ENCODE measurements around the gene IFIH1. TPM values are rescaled to one million over a fixed set of nuclear protein-coding genes. Genes with fewer than 3 reads are reported as not detected.

IFIH1 gene
- total RNA-seq, 2 experiments from 2014 or later, result 28.7 to 29.1 TPM

DNA sequence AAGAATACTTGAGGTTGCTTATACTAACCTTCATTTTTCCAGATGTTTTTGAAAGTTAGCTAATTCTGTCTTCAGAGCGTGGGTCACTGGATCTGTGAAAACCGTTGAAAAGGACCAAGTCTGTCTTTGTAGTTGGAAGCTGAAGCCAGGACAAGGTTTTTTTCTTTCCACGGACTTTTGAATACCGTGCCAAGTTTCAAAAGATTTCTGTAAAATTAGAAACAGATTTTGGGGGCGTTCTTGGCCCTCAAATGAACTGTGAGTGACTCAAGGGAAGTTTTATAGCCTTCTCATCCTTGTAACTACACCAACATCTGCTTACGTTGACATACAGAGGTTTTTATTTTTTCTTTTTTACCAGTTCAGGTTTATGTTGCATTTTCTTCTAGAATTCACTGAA, 75.2 kb downstream of the IFIH1 start, which contains the start of gene FAP:
TSS of gene FAP (minus strand) at position 152 of the 400 bp plus-strand sequence. CDS start at position 34, 118 bp downstream.
- H3K4me1 Mint-ChIP-seq (ENCODE audit: low read depth), result no peaks in the 10 kb centered on the region
- ChIA-PET CTCF (interaction anchor here (0.7 to 4.1 kb wide), 3 partner anchors 11 to 23 kb away, joined by 3 to 29 read pairs (median 10); no protein-coding TSS in a partner anchor), POLR2A (no interaction called here)
- intact Hi-C loops (cut with micrococcal nuclease), result no loop called here
- no peak within 1 kb of the TSS for H3K4me3 Mint-ChIP-seq
- no peak for ATAC-seq
- peaks cover 17% of the 10 kb centered on the region for H3K27me3 Mint-ChIP-seq
- H3K36me3 Mint-ChIP-seq (ENCODE audit: low read depth), result no peaks in the 10 kb centered on the region
- H3K27ac Mint-ChIP-seq, result no peak within 1 kb of the TSS
- TF ChIP-seq, protein P1, sequence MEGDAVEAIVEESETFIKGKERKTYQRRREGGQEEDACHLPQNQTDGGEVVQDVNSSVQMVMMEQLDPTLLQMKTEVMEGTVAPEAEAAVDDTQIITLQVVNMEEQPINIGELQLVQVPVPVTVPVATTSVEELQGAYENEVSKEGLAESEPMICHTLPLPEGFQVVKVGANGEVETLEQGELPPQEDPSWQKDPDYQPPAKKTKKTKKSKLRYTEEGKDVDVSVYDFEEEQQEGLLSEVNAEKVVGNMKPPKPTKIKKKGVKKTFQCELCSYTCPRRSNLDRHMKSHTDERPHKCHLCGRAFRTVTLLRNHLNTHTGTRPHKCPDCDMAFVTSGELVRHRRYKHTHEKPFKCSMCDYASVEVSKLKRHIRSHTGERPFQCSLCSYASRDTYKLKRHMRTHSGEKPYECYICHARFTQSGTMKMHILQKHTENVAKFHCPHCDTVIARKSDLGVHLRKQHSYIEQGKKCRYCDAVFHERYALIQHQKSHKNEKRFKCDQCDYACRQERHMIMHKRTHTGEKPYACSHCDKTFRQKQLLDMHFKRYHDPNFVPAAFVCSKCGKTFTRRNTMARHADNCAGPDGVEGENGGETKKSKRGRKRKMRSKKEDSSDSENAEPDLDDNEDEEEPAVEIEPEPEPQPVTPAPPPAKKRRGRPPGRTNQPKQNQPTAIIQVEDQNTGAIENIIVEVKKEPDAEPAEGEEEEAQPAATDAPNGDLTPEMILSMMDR (IDR thresholded peaks at IDR 0.05), result no peak
- no peaks in the 10 kb centered on the region for H3K9me3 Mint-ChIP-seq
- no peak for DNase-seq

DNA sequence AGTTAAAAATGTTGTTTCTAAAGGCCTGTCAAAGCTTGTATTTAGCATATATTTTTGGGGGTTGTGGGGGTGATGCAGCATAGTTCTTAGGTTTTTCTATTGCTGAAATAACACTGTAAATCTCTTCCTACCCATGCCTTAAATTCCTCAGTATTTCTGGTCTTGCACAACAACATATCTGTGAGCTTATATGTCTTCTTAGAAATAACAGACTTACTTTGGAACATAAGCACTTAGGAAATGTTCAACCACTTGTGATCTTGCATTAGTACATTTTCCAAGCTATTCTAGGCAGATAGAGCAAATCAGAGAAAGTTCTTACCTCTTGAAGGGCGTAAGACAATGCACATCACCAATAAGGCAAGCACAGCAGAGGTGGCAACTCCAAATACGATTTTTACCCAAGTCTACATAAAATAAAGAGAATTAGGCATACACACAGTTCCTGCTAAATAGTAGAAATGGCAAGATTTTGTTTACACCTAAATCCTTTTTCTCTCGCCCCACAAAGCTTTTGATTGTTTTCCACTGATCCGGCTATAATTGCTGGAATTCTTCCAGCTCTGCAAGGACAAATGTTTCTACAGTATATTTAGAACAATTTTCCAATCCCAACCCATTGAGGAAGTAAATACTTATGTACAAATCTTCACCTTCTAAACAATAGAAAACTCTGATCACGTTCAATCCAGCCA, 75.8 kb downstream of the IFIH1 start:
- Mint-ChIP-seq H3K27me3 (peaks cover 16% of the 10 kb centered on the region), H3K27ac (no peak overlapping the region), H3K36me3 (ENCODE audit: low read depth) (no peaks in the 10 kb centered on the region), H3K9me3 (no peaks in the 10 kb centered on the region), H3K4me1 (ENCODE audit: low read depth) (no peaks in the 10 kb centered on the region), H3K4me3 (no peak overlapping the region)
- no peak for ATAC-seq
- no peak for DNase-seq
- intact Hi-C loops (cut with micrococcal nuclease), result no loop called here
- TF ChIP-seq, protein P1 (IDR thresholded peaks at IDR 0.05), result no peak
- ChIA-PET CTCF (interaction anchor here (0.7 to 4.1 kb wide), 5 partner anchors 11 to 56 kb away, joined by 3 to 29 read pairs (median 9); no protein-coding TSS in a partner anchor), POLR2A (interaction anchor here (1.4 kb wide), 1 partner anchor 15 kb away, joined by 3 read pairs; no protein-coding TSS in a partner anchor)

DNA sequence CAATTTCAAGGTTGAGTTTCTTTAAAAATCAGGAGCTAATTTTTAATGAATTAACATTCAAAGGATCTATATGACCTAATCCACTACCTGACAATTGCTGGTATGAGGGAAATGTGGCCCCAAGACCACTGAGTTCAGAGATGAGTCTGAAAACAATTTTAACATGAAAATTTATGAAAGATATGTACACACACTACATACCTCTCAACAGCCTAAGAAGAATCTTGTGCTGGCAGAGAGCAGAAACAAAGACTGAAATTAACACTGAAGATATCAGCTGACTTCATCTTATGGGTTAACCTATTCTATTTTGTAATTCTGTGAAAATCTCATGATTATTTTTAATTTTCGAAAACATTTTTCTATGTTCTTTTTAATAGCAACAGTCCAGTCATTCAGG, 76.9 kb downstream of the IFIH1 start:
- DNase-seq (no peak), ATAC-seq (no peak)
- TF ChIP-seq, protein P1 (IDR thresholded peaks at IDR 0.05), result no peak
- Mint-ChIP-seq H3K9me3 (no peaks in the 10 kb centered on the region), H3K36me3 (ENCODE audit: low read depth) (no peaks in the 10 kb centered on the region), H3K27ac (no peak overlapping the region), H3K4me1 (ENCODE audit: low read depth) (no peaks in the 10 kb centered on the region), H3K27me3 (peaks cover 14% of the 10 kb centered on the region), H3K4me3 (no peak overlapping the region)
- CTCF ChIA-PET, result interaction anchor here (1.4 to 4.1 kb wide), 5 partner anchors 10 to 88 kb away, joined by 3 to 29 read pairs (median 9); no protein-coding TSS in a partner anchor
- intact Hi-C loops (cut with micrococcal nuclease), result no loop called here
- POLR2A ChIA-PET, result interaction anchor here (1.4 kb wide), 1 partner anchor 14 kb away, joined by 3 read pairs; no protein-coding TSS in a partner anchor

DNA sequence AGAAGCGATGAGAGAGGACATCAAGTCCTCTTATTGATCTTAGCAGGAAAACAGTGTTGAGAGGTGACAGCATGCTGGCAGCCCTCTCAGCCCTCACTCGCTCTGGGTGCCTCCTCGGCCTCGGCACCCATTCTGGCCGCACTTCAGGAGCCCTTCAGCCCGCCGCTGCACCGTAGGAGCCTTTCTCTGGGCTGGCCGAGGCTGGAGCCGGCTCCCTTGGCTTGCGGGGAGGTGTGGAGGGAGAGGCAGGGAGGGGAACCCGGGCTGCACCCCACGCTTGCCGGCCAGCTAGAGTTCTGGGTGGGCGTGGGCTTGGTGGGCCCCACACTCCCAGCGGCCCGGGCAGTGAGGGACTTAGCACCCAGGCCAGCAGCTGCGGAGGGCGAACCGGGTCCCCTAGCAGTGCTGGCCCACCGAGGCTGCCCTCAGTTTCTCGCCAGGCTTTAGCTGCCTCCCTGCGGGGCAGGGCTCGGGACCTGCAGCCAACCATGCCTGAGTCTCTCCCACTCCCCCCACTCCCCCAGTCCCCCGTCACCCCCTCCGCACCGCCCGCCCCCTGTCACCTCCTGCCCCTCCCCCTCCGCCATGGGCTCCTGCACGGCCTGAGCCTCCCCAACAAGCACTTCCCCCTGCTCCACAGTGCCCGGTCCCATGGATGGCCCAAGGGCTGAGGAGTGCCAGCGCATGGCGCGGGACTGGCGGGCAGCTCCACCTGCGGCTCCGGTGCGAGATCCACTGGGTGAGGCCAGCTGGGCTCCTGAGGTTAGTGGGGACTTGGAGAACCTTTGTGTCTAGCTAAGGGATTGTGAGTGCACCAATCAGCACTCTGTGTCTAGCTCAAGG, 83.6 kb downstream of the IFIH1 start:
- ATAC-seq (no peak), DNase-seq (no peak)
- Mint-ChIP-seq H3K27me3 (peaks cover 10% of the 10 kb centered on the region), H3K36me3 (ENCODE audit: low read depth) (no peaks in the 10 kb centered on the region), H3K27ac (no peak overlapping the region), H3K4me1 (ENCODE audit: low read depth) (no peaks in the 10 kb centered on the region), H3K9me3 (no peaks in the 10 kb centered on the region), H3K4me3 (no peak overlapping the region)
- intact Hi-C loops (cut with micrococcal nuclease), result no loop called here
- ChIA-PET POLR2A (interaction anchor here (0.6 kb wide), 1 partner anchor 928 kb away, joined by 3 read pairs; no protein-coding TSS in a partner anchor), CTCF (interaction anchor here (0.8 to 6.6 kb wide), 3 partner anchors 14 to 63 kb away, joined by 3 to 46 read pairs (median 3); no protein-coding TSS in a partner anchor)
- TF ChIP-seq, protein P1 (IDR thresholded peaks at IDR 0.05), result no peak

Data from activated CD8-positive, alpha-beta T cell treated with anti-CD3 and anti-CD28 coated beads for 36 hours (primary cell).